ENCODE data around the gene ARRDC2.
"Not testable (repeated sequence)": the region's sequence is repeated elsewhere in the genome, so short reads cannot be mapped to it uniquely, and the experiment has no call there.

The ARRDC2 gene

GRCh38 chr19:18000915-18001776, 6.8 kb upstream of the ARRDC2 start:
- H3K4me3 ChIP-seq (ENCODE audit: low read depth, low read length): peak overlapping the region; percentile 52

GRCh38 chr19:18001777-18002345, 6.1 kb upstream of the ARRDC2 start:
- peak overlapping the region; percentile 52 for H3K4me3 ChIP-seq (ENCODE audit: low read depth, low read length)
- no peak for TF ChIP-seq CTCF (IDR thresholded peaks at IDR 0.05; ENCODE audit: borderline replicate concordance, insufficient read depth, low read depth, low read length)

More at GRCh38 chr19:18000915-18001776, 6.8 kb upstream of the ARRDC2 start:
- TF ChIP-seq CTCF (IDR thresholded peaks at IDR 0.05; ENCODE audit: borderline replicate concordance, insufficient read depth, low read depth, low read length): no peak

GRCh38 chr19:18002347-18002850, 5.6 kb upstream of the ARRDC2 start:
- TF ChIP-seq CTCF (IDR thresholded peaks at IDR 0.05; ENCODE audit: borderline replicate concordance, insufficient read depth, low read depth, low read length): no peak
- H3K4me3 ChIP-seq (ENCODE audit: low read depth, low read length): peak overlapping the region; percentile 52

- H3K4me3 ChIP-seq (ENCODE audit: low read depth, low read length): not testable (repeated sequence)
These were observed 2.2 kb upstream of the ARRDC2 start for GRCh38 chr19:18005750-18006149.

GRCh38 chr19:18007044-18007916, 690 bp upstream of the ARRDC2 start:
- peak; percentile 99 for TF ChIP-seq CTCF (IDR thresholded peaks at IDR 0.05; ENCODE audit: borderline replicate concordance, insufficient read depth, low read depth, low read length)
- H3K4me3 ChIP-seq (ENCODE audit: low read depth, low read length): peak overlapping the region; percentile 33

- no peak for TF ChIP-seq CTCF (IDR thresholded peaks at IDR 0.05; ENCODE audit: borderline replicate concordance, insufficient read depth, low read depth, low read length)
- no peak overlapping the region for H3K4me3 ChIP-seq (ENCODE audit: low read depth, low read length)
These were observed 844 bp downstream of the ARRDC2 start for GRCh38 chr19:18008814-18009213.

- no peak overlapping the region for H3K4me3 ChIP-seq (ENCODE audit: low read depth, low read length)
These were observed 1.6 kb downstream of the ARRDC2 start for GRCh38 chr19:18009412-18010066.

More at GRCh38 chr19:18009412-18010066, 1.6 kb downstream of the ARRDC2 start:
- TF ChIP-seq CTCF (IDR thresholded peaks at IDR 0.05; ENCODE audit: borderline replicate concordance, insufficient read depth, low read depth, low read length): no peak

Data from GM12875 (cell line).